OCI-LY1 (cell line): ENCODE results near the gene SH3BP4.

Source experiments
- H2AFZ ChIP-seq: fragments of 200-600 bp; sonication (generic), shearing (Covaris generic); 2 replicates; pipeline ENCODE4 v1.6.0; 2014; ENCODE audit warnings: antibody characterized with exemption, mild to moderate bottlenecking, low read length
- H3F3A ChIP-seq: fragments of 200-600 bp; sonication (generic), shearing (Covaris generic); 2 replicates; pipeline ENCODE4 v1.6.0; 2014; ENCODE audit warnings: mild to moderate bottlenecking, antibody characterized with exemption, low read length, moderate library complexity; ENCODE audit not compliant: insufficient read depth
- H3K27ac ChIP-seq: fragments of 200-600 bp; sonication (generic); 2 replicates; pipeline ENCODE4 v1.5.1; 2014; ENCODE audit warnings: low read length, mixed run types, mild to moderate bottlenecking, low read depth; ENCODE audit not compliant: poor library complexity, severe bottlenecking
- H3K27me3 ChIP-seq: fragments of 200-600 bp; sonication (generic); 2 replicates; pipeline ENCODE4 v1.6.0; 2014; ENCODE audit warnings: antibody characterized with exemption, mild to moderate bottlenecking, low read length, moderate library complexity; ENCODE audit not compliant: insufficient read depth
- H3K36me3 ChIP-seq: fragments of 200-600 bp; sonication (generic); 2 replicates; pipeline ENCODE4 v1.6.1; 2014; ENCODE audit warnings: mild to moderate bottlenecking, antibody characterized with exemption, low read length, moderate library complexity, mixed read lengths; ENCODE audit not compliant: insufficient read depth
- H3K4me1 ChIP-seq: fragments of 200-600 bp; sonication (generic); 2 replicates; pipeline ENCODE4 v1.5.1; 2014; ENCODE audit warnings: mild to moderate bottlenecking, low read length, moderate library complexity; ENCODE audit not compliant: insufficient read depth, severe bottlenecking
- H3K4me2 ChIP-seq: fragments of 200-600 bp; sonication (generic), shearing (Covaris generic); 2 replicates; pipeline ENCODE4 v1.6.1; 2014; ENCODE audit warnings: low read length
- H3K4me3 ChIP-seq: fragments of 200-600 bp; sonication (generic); 2 replicates; pipeline ENCODE4 v1.5.1; 2014; ENCODE audit warnings: low read length, low read depth, mild to moderate bottlenecking, mixed read lengths; ENCODE audit not compliant: poor library complexity, severe bottlenecking
- H3K79me2 ChIP-seq: fragments of 200-600 bp; shearing (Covaris generic); 2 replicates; pipeline ENCODE4 v1.6.1; 2016; ENCODE audit warnings: mixed run types, low read length, mixed read lengths; ENCODE audit not compliant: insufficient read depth
- H3K9ac ChIP-seq: fragments of 200-600 bp; sonication (generic), shearing (Covaris generic); 2 replicates; pipeline ENCODE4 v1.6.1; 2014; ENCODE audit warnings: mild to moderate bottlenecking, low read length, mixed read lengths
- H3K9me2 ChIP-seq: fragments of 200-600 bp; sonication (generic), shearing (Covaris generic); 2 replicates; pipeline ENCODE4 v1.6.1; 2014; ENCODE audit warnings: low read depth, mild to moderate bottlenecking, low read length, mixed read lengths
- H3K9me3 ChIP-seq: fragments of 200-600 bp; shearing (Covaris generic); 2 replicates; pipeline ENCODE4 v1.6.1; 2014; ENCODE audit warnings: low read length, mixed read lengths
- H4K20me1 ChIP-seq: fragments of 200-600 bp; sonication (generic), shearing (Covaris generic); 2 replicates; pipeline ENCODE4 v1.6.0; 2016; ENCODE audit warnings: mild to moderate bottlenecking, low read length; ENCODE audit not compliant: insufficient read depth
- EZH2 ChIP-seq: fragments of 200-600 bp; sonication (generic), shearing (Covaris generic); IDR thresholded peaks from 2 replicates; pipeline ENCODE4 v1.8.0; 2017; ENCODE audit warnings: borderline replicate concordance, mixed run types, mild to moderate bottlenecking, antibody characterized with exemption, low read length, moderate library complexity, mixed read lengths
- TF ChIP-seq, protein P1 (sequence below): fragments of 200-600 bp; sonication (generic), shearing (Covaris generic); IDR thresholded peaks from 2 replicates; pipeline ENCODE4 v1.5.1; 2017; ENCODE audit warnings: mild to moderate bottlenecking, antibody characterized with exemption, low read length, moderate library complexity, mixed read lengths

Gene SH3BP4

DNA sequence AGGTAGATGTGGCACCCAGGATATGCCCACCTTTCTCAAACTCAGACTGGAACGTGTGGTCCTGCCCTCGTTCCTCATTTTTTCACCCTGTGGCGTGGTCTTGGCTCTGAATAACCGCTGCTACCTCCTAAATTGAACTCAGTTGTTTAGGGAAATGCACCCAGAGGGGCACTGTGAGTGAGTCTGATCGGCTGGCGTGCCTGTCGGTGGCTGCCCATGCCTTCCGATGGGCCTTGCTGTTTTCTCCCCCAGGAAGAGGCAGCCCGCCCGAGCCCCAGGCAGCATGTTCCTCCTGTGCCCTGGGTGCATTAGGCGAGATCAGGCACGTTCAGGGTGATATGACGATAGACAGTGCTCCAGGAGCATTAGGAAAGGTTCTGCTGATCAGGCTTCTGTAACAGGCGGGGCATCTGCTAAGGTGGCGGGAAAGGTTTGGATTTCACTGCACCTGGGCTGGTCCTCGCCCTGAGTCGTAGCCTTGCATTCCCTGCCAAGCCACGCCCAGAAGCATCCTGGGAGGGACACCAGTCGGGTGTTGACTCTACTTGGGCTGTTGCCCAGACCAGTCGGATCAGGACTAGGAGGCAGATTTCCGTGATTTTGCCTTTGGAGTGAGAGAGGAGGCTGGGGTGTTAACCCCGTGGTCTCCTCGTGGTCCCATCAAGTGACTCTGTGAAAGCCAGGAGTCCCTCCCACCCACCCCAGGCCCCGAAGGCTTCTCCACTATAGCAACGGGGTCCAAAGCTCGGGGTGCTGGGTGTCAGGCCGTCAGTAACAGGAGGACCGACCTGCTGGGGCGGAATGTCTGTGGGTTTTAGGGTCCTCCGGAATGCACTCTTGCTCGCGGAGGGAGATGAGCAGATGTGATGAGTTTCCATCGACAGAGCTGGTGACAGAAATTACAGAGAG is 75.1 kb downstream of the SH3BP4 start:
- H2AFZ ChIP-seq: no peak overlapping the region
- H3K4me1 ChIP-seq: no peaks in the 10 kb centered on the region
- no peaks in the 10 kb centered on the region for H3K9me3 ChIP-seq
- no peaks in the 10 kb centered on the region for H3K36me3 ChIP-seq
- H3F3A ChIP-seq: no peaks in the 10 kb centered on the region
- H3K79me2 ChIP-seq: no peaks in the 10 kb centered on the region
- H3K27me3 ChIP-seq: no peaks in the 10 kb centered on the region; the same call in 1 of the 2 replicates
- no peak overlapping the region for H3K4me2 ChIP-seq
- no peak overlapping the region for H3K27ac ChIP-seq
- H3K4me3 ChIP-seq: no peak overlapping the region
- H3K9ac ChIP-seq: no peak overlapping the region
- TF ChIP-seq, protein P1, sequence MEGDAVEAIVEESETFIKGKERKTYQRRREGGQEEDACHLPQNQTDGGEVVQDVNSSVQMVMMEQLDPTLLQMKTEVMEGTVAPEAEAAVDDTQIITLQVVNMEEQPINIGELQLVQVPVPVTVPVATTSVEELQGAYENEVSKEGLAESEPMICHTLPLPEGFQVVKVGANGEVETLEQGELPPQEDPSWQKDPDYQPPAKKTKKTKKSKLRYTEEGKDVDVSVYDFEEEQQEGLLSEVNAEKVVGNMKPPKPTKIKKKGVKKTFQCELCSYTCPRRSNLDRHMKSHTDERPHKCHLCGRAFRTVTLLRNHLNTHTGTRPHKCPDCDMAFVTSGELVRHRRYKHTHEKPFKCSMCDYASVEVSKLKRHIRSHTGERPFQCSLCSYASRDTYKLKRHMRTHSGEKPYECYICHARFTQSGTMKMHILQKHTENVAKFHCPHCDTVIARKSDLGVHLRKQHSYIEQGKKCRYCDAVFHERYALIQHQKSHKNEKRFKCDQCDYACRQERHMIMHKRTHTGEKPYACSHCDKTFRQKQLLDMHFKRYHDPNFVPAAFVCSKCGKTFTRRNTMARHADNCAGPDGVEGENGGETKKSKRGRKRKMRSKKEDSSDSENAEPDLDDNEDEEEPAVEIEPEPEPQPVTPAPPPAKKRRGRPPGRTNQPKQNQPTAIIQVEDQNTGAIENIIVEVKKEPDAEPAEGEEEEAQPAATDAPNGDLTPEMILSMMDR: no peak
- no peak for TF ChIP-seq EZH2
- H4K20me1 ChIP-seq: no peaks in the 10 kb centered on the region
- no peaks in the 10 kb centered on the region for H3K9me2 ChIP-seq

DNA sequence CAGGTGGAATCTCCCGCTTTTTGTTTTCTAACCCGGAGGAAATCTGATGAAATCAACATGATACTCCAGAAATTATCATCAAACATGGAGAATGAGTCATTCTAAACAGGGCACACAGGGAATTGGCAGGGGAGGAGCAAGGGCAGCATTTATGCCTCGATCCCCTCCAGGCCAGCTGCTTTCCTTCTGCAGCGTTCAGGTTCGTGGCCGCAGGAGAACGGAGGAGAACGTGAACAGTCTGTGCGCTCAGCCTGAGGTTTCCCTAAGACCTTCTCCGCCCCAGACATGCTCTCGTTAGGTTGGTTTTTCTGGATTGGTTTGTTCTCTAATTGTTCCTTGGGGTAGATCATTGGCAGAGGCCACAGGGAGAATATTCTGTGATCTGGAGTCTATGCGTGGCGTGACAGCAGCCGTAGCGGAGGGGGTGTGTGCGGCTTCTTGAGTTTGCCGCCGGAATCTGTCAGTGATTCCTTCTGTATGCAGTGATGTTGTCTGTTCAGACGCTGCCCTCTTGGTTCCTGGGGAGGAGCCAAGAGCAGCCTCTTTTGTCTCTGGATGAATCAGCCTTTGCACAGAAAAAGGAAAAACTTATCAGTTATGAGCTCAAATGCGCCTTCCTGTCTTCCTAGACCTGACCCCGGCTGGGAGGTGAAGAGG is 75.9 kb downstream of the SH3BP4 start:
- no peak overlapping the region for H3K9ac ChIP-seq
- no peak overlapping the region for H3K4me2 ChIP-seq
- no peaks in the 10 kb centered on the region for H3K9me3 ChIP-seq
- no peak overlapping the region for H3K27ac ChIP-seq
- H3K4me3 ChIP-seq: no peak overlapping the region
- TF ChIP-seq, protein P1: no peak
- no peak for TF ChIP-seq EZH2
- H3K4me1 ChIP-seq: no peaks in the 10 kb centered on the region
- H2AFZ ChIP-seq: no peak overlapping the region
- no peaks in the 10 kb centered on the region for H3K36me3 ChIP-seq
- no peaks in the 10 kb centered on the region; the same call in 1 of the 2 replicates for H3K27me3 ChIP-seq
- H3K79me2 ChIP-seq: no peaks in the 10 kb centered on the region
- H3K9me2 ChIP-seq: no peaks in the 10 kb centered on the region
- no peaks in the 10 kb centered on the region for H3F3A ChIP-seq
- H4K20me1 ChIP-seq: no peaks in the 10 kb centered on the region

GRCh38 chr2:235028646-235029045 is 76.8 kb downstream of the SH3BP4 start:
- Histone ChIP-seq H3K27ac (no peak overlapping the region), H3K4me3 (no peak overlapping the region), H3K9me2 (no peaks in the 10 kb centered on the region), H3K27me3 (no peaks in the 10 kb centered on the region; the same call in 1 of the 2 replicates), H3K9ac (no peak overlapping the region), H3K4me2 (no peak overlapping the region), H4K20me1 (no peaks in the 10 kb centered on the region), H3K9me3 (no peaks in the 10 kb centered on the region), H3K79me2 (no peaks in the 10 kb centered on the region), H3K36me3 (no peaks in the 10 kb centered on the region), H3K4me1 (no peaks in the 10 kb centered on the region), H2AFZ (no peak overlapping the region), H3F3A (no peaks in the 10 kb centered on the region)
- TF ChIP-seq EZH2: no peak
- TF ChIP-seq, protein P1: no peak
